Measurements from ENCODE around the gene MACROD2.

MACROD2 gene

GRCh38 chr20:14782731-14783130, 787.4 kb downstream of the MACROD2 start:
- no peak for DNase-seq

GRCh38 chr20:14783766-14784165, 788.5 kb downstream of the MACROD2 start:
- no peak for DNase-seq

GRCh38 chr20:14785065-14785743, 789.9 kb downstream of the MACROD2 start:
- no peak for DNase-seq

GRCh38 chr20:14790190-14790589, 794.9 kb downstream of the MACROD2 start:
- DNase-seq = no peak

- no peak for DNase-seq
Observed at GRCh38 chr20:14790771-14791620, 795.7 kb downstream of the MACROD2 start.

GRCh38 chr20:14792915-14793314, 797.6 kb downstream of the MACROD2 start:
- no peak for DNase-seq

- no peak for DNase-seq
Observed at GRCh38 chr20:14799545-14800216, 804.4 kb downstream of the MACROD2 start.

GRCh38 chr20:14800707-14801425, 805.5 kb downstream of the MACROD2 start:
- no peak for DNase-seq

- DNase-seq = no peak
Observed at GRCh38 chr20:14801591-14802325, 806.4 kb downstream of the MACROD2 start.

- DNase-seq = no peak
Observed at GRCh38 chr20:14807224-14807623, 811.9 kb downstream of the MACROD2 start.

- DNase-seq = no peak
Observed at GRCh38 chr20:14815340-14815739, 820.0 kb downstream of the MACROD2 start.

- DNase-seq = no peak
Observed at GRCh38 chr20:14816471-14816870, 821.2 kb downstream of the MACROD2 start.

GRCh38 chr20:14817101-14817500, 821.8 kb downstream of the MACROD2 start:
- DNase-seq = no peak

- no peak for DNase-seq
Observed at GRCh38 chr20:14820771-14821170, 825.5 kb downstream of the MACROD2 start.

- DNase-seq = no peak
Observed at GRCh38 chr20:14821251-14821650, 825.9 kb downstream of the MACROD2 start.

GRCh38 chr20:14824996-14825395, 829.7 kb downstream of the MACROD2 start:
- no peak for DNase-seq

GRCh38 chr20:14826543-14827313, 831.4 kb downstream of the MACROD2 start:
- no peak for DNase-seq

GRCh38 chr20:14828459-14828858, 833.1 kb downstream of the MACROD2 start:
- no peak for DNase-seq

- no peak for DNase-seq
Observed at GRCh38 chr20:14829906-14830305, 834.6 kb downstream of the MACROD2 start.

- no peak for DNase-seq
Observed at GRCh38 chr20:14830466-14830865, 835.1 kb downstream of the MACROD2 start.

- DNase-seq = no peak
Observed at GRCh38 chr20:14830899-14831298, 835.6 kb downstream of the MACROD2 start.

GRCh38 chr20:14832630-14833029, 837.3 kb downstream of the MACROD2 start:
- DNase-seq = no peak
